ENCODE data around the gene SULT1C3.

Gene SULT1C3

DNA sequence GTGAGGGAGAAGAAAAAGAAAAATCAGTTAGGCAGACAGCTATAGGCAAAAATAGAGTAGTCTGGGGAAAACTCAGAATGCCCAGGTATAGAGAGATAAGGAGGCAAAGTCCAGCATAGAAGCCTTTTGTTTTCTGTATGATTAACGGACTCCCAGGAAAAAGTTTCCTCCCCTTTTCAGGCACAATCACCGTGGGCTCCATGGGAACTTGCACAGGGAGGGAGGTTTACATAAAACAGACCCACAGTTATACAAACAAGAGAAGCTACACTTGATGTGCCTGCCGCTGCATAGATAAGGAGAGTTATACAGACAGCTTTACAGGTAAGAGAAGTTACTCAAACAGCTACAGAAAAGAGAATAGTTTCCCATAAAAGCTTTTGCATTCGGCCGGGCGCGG, 39.2 kb upstream of the SULT1C3 start:
- Histone ChIP-seq H3K27me3 (no peaks in the 10 kb centered on the region), H3K4me1 (no peaks in the 10 kb centered on the region), H3K9me3 (no peaks in the 10 kb centered on the region), H3K36me3 (no peaks in the 10 kb centered on the region), H3K27ac (no peak overlapping the region), H3K4me3 (no peak overlapping the region)
- intact Hi-C loops (cut with DNase I; ENCODE audit: low total_unique reads): no loop called here
- DNase-seq: no peak
- TF ChIP-seq, protein P1, sequence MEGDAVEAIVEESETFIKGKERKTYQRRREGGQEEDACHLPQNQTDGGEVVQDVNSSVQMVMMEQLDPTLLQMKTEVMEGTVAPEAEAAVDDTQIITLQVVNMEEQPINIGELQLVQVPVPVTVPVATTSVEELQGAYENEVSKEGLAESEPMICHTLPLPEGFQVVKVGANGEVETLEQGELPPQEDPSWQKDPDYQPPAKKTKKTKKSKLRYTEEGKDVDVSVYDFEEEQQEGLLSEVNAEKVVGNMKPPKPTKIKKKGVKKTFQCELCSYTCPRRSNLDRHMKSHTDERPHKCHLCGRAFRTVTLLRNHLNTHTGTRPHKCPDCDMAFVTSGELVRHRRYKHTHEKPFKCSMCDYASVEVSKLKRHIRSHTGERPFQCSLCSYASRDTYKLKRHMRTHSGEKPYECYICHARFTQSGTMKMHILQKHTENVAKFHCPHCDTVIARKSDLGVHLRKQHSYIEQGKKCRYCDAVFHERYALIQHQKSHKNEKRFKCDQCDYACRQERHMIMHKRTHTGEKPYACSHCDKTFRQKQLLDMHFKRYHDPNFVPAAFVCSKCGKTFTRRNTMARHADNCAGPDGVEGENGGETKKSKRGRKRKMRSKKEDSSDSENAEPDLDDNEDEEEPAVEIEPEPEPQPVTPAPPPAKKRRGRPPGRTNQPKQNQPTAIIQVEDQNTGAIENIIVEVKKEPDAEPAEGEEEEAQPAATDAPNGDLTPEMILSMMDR (IDR thresholded peaks at IDR 0.05): no peak

DNA sequence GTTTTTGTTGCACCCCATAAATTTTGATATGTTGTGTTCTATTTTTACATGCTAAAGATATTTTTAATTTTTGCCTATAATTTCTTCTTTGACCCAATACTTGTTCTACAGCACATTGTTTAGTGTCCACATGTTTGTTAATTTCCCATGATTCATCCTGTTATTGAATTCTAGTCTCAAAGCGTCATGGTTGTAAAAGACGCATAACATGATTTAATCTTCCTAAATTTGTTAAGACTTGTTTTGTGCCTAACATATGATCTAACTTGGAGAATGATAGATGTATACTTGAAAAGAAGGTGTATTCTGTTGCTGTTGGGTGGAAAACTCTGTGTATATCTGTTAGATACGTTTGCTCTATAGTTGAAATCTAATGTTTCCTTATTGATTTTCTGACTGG, 27.1 kb upstream of the SULT1C3 start:
- peaks cover 0 to 13% (median 8%) of the 10 kb centered on the region in 3 donors for H3K9me3 ChIP-seq
- H3K4me3 ChIP-seq: no peak overlapping the region
- no peak for DNase-seq
- intact Hi-C loops (cut with DNase I; ENCODE audit: low total_unique reads): no loop called here
- H3K27me3 ChIP-seq: no peaks in the 10 kb centered on the region
- TF ChIP-seq, protein P1 (IDR thresholded peaks at IDR 0.05): no peak
- H3K36me3 ChIP-seq: no peaks in the 10 kb centered on the region
- H3K27ac ChIP-seq: no peak overlapping the region
- peaks cover 0 to 3% (median 0%) of the 10 kb centered on the region in 4 donors for H3K4me1 ChIP-seq

DNA sequence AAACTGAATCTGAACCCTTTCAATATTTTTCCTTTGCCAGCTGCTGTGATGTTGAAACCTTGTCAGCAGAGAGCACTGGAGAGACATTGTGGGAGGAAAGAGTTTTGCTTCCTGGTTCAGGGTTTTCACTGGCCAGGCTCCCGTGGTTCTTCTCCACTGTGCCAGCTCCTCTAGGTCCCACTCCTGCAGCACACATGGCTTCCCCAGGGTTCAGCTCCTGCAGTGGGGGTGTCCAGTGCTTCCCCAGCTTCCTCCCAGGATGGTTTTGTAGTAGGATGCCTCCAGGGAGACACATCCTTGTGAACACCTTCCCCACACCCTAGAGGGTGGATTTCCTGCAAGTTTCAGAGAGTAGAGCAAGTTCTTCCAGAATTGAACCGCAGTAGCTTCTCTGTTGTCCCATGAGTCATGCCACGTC, 24.0 kb upstream of the SULT1C3 start:
- Histone ChIP-seq H3K27me3 (no peaks in the 10 kb centered on the region), H3K4me1 (peaks cover 0 to 17% (median 0%) of the 10 kb centered on the region in 4 donors), H3K36me3 (no peaks in the 10 kb centered on the region), H3K4me3 (no peak overlapping the region), H3K9me3 (no peaks in the 10 kb centered on the region), H3K27ac (no peak overlapping the region)
- TF ChIP-seq, protein P1 (IDR thresholded peaks at IDR 0.05): peak in 1 of 2 experiments; percentile 20
- DNase-seq: peak; percentile 20 to 66
- intact Hi-C loops (cut with DNase I; ENCODE audit: low total_unique reads): no loop called here

DNA sequence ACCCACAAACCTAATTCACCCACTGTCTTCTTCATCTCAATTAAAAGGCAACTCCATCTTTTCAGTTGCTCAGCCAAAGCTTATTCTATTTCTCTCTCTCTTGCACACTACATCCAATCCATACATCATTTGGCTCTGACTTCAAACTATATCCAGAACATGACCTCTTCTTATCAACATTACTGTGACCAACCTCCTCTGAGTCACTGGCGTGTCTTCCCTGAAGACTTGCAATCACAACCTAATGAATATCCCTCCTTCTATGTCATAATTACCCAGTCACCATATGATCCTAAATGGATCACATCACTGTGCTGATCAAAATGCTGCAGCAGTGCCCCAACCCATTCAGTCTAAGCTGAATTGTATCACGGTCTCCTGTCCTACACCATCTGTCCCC, 22.6 kb upstream of the SULT1C3 start:
- DNase-seq: no peak
- Histone ChIP-seq H3K9me3 (no peaks in the 10 kb centered on the region), H3K4me1 (peaks cover 0 to 28% (median 0%) of the 10 kb centered on the region in 4 donors), H3K27ac (no peak overlapping the region), H3K27me3 (no peaks in the 10 kb centered on the region), H3K36me3 (no peaks in the 10 kb centered on the region), H3K4me3 (no peak overlapping the region)
- TF ChIP-seq, protein P1 (IDR thresholded peaks at IDR 0.05): no peak
- intact Hi-C loops (cut with DNase I; ENCODE audit: low total_unique reads): no loop called here

DNA sequence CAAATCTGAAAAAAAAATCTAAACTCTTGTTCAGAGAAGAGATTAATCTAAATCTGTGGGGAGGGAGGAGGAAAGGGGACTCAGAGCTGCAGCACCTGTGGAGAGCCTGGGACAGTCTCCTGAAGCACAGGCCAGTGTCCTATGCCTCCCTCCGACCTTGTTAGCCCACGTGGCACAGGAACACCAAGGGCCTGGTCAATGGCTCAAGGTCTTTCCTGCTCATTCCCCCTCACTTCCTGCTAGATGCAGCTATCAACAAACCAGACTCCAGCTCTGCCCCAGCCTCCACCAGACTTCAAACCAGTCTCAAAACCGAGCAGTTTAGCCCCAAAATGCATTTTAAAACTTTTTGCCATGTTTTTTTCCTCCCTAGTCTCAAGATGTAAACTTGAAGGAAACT, 20.1 kb upstream of the SULT1C3 start:
- H3K36me3 ChIP-seq: no peaks in the 10 kb centered on the region
- TF ChIP-seq, protein P1 (IDR thresholded peaks at IDR 0.05): no peak
- H3K4me3 ChIP-seq: no peak overlapping the region
- no peak for DNase-seq
- no peak overlapping the region for H3K27ac ChIP-seq
- H3K27me3 ChIP-seq: no peaks in the 10 kb centered on the region
- peaks cover 0 to 28% (median 0%) of the 10 kb centered on the region in 4 donors for H3K4me1 ChIP-seq
- intact Hi-C loops (cut with DNase I; ENCODE audit: low total_unique reads): no loop called here
- peaks cover 0 to 11% (median 8%) of the 10 kb centered on the region in 3 donors for H3K9me3 ChIP-seq

DNA sequence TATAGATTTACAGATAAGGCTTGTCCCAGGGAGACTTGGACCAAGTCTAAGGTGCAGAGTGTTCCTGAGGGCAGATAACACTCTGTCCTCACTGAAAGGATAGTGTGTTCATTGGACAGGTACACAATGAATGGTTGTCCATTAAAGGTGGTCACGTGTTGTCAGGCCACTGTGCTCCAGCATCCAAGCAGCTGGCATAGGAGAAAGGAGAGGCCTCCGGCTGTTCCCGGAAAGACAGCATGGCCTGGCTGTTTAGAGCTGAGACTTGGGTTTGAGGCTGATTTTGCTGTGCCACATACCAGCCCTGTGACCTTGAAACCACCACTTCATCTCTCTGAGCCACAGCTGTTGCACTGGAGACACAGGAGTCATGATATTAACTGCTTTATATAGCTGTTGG, 19.6 kb upstream of the SULT1C3 start:
- TF ChIP-seq, protein P1 (IDR thresholded peaks at IDR 0.05): no peak
- Histone ChIP-seq H3K27me3 (no peaks in the 10 kb centered on the region), H3K36me3 (no peaks in the 10 kb centered on the region), H3K27ac (peak overlapping the region in 1 of 2 donors; percentile 52), H3K4me1 (peaks cover 0 to 28% (median 0%) of the 10 kb centered on the region in 4 donors), H3K4me3 (no peak overlapping the region), H3K9me3 (peaks cover 0 to 11% (median 8%) of the 10 kb centered on the region in 3 donors)
- DNase-seq: no peak
- intact Hi-C loops (cut with DNase I; ENCODE audit: low total_unique reads): no loop called here
